Measurements from ENCODE around the gene ARHGEF7.

Gene ARHGEF7

GRCh38 chr13:111140562-111141105 is 25.5 kb downstream of the ARHGEF7 start:
- DNase-seq = no peak

DNA sequence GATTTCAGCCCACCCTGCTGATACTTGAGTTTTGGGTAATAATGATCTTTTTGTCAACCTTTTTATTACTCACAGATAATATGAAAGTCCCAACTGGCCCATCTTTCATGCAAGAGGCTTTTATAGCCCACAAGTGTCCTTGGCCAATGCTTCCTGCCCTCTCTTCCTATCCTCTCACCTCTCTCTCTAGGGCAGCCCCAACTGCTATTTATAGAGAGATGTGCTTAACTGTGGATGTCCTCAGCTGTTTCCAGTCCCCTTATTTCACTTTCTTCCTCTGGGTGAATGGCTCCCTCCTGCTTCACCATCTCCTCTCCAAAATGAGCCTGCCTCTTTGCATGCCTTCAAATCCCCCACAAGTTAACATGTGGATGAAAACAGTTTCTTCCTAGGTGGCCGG is 27.4 kb downstream of the ARHGEF7 start:
- no peak for DNase-seq

GRCh38 chr13:111143865-111144540 is 28.9 kb downstream of the ARHGEF7 start:
- no peak for DNase-seq

DNA sequence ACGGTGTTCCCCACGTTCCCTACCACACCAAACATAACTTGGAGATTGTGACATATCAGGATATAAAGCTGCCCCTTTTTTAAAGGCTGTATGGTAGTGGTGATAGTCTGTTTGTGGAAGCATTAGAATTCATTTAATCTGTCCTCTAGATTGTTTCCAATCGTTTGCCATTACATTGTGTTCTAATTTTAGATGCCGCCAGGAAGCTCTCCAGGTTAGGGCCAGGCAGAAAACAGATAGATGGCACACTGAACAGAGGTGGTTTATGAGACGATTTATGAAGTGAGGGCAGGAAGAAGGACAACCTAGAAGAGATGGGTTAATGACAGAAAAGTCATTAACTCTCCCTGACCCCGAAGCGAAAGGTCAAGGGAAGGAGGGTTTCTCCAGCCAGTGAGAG is 30.0 kb downstream of the ARHGEF7 start:
- DNase-seq = no peak

GRCh38 chr13:111145506-111145905 is 30.4 kb downstream of the ARHGEF7 start:
- DNase-seq = no peak

GRCh38 chr13:111152844-111153243 is 37.7 kb downstream of the ARHGEF7 start:
- DNase-seq = no peak

DNA sequence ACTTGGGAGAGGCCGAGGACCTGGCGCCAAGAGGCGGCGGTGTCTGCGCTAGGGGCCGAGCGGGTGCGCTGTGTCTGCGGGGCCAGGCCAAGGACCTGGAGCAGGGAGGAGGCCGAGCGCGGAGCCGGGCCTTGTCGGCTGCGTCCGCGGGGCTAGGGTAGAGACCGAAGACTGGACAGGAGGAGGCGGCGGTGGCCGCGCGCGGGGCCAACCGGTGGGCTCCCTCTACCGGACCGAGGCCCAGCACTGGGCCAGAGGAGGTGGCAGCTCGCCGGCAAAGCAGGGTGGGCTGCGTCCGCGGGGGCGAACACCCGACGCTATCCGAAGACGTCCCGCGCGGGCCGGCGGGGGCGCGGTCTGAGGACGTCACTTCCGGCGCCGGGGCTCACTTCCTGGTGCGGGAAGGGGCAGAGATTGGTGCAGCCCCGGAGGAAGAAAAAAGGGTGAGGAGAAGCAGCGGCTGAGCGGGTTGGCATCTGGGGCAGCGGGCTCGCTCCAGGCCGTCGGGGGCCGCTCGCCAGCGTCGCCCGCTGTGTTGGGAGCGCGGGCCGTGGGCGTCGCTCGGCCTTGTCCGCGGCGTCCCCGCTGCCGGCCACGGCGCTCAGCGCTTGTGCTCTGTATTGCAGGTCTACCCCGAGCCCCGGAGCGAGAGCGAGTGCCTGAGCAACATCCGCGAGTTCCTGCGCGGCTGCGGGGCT is 38.3 kb downstream of the ARHGEF7 start:
- peak; percentile 84 to 94 (median 89) for DNase-seq

DNA sequence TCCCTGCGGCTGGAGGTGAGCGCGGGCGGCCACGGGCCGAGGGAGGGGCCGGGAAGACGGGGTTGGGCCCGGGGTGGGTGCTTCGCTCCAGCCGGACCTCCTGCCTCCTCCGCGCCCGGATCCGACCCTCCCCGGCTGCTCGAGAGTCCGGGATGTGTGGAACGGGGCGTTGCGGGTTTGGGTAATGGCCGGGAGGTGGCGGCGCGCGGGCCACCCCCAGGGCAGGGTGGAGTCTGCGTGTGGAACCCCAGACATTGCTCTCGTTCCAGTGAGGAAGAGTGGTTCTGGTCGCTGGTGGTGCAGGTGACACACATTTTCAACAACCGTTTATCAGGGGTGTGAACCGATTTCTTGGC is 38.8 kb downstream of the ARHGEF7 start:
- DNase-seq = peak in 3 of 5 experiments; percentile 32 to 73 (median 65)

DNA sequence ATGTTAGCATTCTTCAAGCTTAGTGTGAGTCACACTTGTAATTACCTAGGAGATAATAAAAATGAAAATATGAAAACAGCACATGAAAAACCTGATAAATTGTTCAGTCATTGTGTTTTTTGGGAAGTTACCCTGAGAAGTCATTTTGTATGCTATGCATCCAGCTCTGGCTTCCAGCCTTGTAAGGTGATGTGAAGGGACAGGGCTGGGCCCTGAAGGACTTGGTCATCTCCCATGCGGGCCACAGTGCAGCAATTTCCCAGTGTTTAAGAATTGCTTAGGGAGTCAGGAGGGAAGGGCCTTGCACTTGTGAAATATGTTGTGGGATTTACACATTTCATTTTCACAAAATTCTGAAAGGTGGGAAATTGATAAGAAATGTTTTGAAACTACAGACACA is 41.3 kb downstream of the ARHGEF7 start:
- no peak for DNase-seq

DNA sequence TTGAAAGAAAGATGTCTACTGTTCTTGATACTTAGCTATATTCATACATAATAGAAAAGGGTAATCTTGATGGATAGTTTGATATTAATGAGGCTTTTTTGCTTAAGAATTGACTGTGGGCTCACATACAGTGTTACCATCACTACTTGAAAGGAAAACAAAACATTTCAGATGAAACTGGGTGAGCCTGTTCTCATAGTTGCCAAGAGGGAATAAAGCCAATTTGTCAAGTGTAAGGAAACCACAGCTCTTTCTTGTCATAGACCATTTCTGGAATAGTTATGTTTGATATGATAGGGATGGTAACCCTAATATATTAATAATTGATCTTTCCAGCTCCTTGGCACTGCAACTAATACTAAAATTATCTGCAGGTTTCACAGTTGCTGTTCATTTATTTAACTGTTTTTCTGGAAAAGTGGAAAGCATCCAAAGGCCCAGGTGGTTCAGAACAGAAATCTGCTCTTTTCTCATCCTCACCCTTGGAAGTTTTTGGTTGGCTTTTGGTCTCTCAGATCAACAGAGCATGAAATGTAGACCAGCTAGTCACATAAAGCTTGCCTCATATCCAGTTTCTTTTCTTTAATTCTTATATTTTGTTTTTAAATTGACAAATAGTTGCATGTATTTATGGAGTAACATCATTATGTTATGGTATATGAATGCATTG is 43.2 kb downstream of the ARHGEF7 start:
- DNase-seq = no peak

GRCh38 chr13:111159362-111160320 is 44.5 kb downstream of the ARHGEF7 start:
- DNase-seq = no peak

GRCh38 chr13:111160648-111161047 is 45.5 kb downstream of the ARHGEF7 start:
- no peak for DNase-seq

- no peak for DNase-seq
Measured at GRCh38 chr13:111161601-111162600, 46.8 kb downstream of the ARHGEF7 start.

- DNase-seq = no peak
Measured at GRCh38 chr13:111165241-111166010, 50.3 kb downstream of the ARHGEF7 start.

DNA sequence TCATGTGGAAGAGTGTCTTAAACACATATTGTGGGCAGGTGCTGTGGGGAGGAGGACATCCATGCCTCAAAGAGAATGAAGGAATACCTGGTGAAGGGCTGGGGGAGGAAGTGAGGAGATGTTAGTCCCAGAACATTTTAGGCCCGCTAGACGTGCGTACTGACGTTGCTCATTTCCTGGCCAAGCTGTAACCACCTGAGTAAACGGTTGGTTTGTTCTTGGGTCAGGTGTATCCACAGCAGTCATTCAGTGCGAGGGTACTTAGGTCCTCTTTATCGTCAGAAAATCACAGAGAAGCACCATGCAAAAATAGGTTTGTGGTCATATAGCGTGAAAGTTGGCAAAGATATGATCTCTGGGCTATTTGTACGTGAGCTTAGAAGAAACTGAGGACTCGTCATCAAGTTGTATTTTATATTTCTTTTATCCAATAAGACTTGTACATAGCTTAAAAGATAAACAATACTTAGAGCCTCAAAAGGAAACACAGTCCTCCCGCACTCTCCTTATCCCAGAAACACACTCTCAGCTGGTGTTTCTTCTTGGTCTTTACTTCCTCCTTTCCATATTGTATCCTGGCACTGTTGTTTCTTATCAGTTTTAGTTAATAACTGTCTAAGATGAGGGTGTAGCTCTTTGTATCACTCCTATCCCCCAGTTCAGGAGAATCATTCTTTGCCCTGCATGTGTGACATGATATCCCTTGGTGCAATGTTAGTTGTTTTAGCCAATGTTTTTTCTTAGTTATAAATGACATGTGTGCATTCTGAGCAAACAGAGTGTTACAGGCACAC is 52.0 kb downstream of the ARHGEF7 start:
- DNase-seq = peak in 2 of 5 experiments; percentile 54 to 81

DNA sequence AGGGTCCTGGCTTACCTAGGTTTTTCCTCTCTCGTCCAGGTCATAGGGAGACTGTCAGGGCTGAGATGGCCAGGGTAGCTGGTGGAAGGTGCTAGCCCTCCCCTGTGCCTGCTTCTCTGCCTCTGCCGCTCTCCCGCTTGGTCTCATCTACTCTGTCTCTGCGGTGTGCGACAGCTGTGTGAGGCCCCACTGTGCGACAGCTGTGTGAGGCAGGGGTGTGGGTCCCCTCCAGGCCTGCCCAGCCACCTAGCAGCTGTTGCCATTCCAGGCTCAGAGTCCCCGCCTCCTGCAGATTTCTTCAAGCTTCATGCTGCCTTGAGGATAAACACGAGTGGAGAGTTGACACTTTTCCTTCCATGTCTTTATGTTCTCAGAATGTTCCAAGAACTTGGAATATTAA is 53.0 kb downstream of the ARHGEF7 start:
- DNase-seq = no peak

- DNase-seq = no peak
Measured at GRCh38 chr13:111171112-111171511, 56.0 kb downstream of the ARHGEF7 start.

GRCh38 chr13:111171629-111172028 is 56.5 kb downstream of the ARHGEF7 start:
- DNase-seq = no peak

DNA sequence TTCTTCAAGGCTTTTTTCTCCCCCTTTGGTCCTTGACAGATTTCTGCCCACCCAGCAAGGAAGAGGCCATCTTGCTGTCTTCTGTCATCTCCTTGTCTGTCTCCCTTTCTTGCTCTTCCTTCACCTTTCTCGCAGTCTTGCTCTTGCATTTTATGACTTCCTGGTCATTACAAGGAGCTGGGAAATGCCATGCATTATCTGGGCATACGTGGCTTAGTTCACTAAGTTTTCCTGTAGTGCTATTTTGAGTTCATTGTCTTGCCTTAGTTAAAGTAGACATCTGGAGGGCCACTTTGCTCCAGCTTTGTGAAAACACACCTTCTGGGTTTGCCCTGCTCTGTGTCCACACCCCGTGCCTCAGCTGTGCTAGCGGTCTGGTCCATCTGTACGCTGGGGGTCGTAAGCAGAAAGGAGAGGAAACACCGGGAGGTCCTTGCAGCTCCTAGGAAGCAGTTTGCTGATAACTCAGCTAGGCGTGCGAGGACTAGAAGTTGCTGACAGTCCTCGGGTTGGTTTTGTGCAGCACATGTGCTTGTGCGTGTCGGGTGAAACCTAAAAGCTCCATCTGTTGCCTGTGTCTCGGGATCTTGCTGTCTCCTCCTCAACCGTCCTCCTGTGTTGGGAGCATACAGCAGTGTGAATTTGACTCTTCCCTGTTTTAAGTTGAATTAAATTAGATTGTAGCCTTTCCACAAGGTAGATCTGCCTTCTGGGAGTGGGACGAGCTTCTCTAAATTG is 59.4 kb downstream of the ARHGEF7 start:
- no peak for DNase-seq

Measured in T-helper 2 cell (primary cell).